Stimulated activated CD8-positive, alpha-beta memory T cell treated with anti-CD3 and anti-CD28 coated beads, Interleukin-15, amount 100 ng/mL, for 24 hours (primary cell): ENCODE results near the gene ABLIM2.
"Not testable (repeated sequence)": the region's sequence is repeated elsewhere in the genome, so short reads cannot be mapped to it uniquely, and the experiment has no call there.

Experiments used
- DNase-seq: peaks from one replicate; pipeline ENCODE4 v3.0.0-alpha.2; 2020; ENCODE audit warnings: low read depth

Gene ABLIM2

GRCh38 chr4:8157496-8157895 lies 1.1 kb downstream of the ABLIM2 start:
- no peak for DNase-seq

- DNase-seq: no peak
Observed at GRCh38 chr4:8156617-8157016, 2.0 kb downstream of the ABLIM2 start.

GRCh38 chr4:8155660-8156421 lies 2.8 kb downstream of the ABLIM2 start:
- no peak for DNase-seq

- no peak for DNase-seq
Observed at GRCh38 chr4:8155048-8155447, 3.6 kb downstream of the ABLIM2 start.

GRCh38 chr4:8153441-8153840 lies 5.2 kb downstream of the ABLIM2 start:
- no peak for DNase-seq

- no peak for DNase-seq
Observed at GRCh38 chr4:8152865-8153257, 5.8 kb downstream of the ABLIM2 start.

GRCh38 chr4:8152090-8152864 lies 6.3 kb downstream of the ABLIM2 start:
- DNase-seq: no peak

- DNase-seq: no peak
Observed at GRCh38 chr4:8151165-8151650, 7.4 kb downstream of the ABLIM2 start.

GRCh38 chr4:8150152-8151090 lies 8.2 kb downstream of the ABLIM2 start:
- no peak for DNase-seq

- DNase-seq: no peak
Observed at GRCh38 chr4:8149664-8150063, 8.9 kb downstream of the ABLIM2 start.

GRCh38 chr4:8148785-8149435 lies 9.7 kb downstream of the ABLIM2 start:
- DNase-seq: no peak

GRCh38 chr4:8148159-8148558 lies 10.5 kb downstream of the ABLIM2 start:
- no peak for DNase-seq

GRCh38 chr4:8147231-8147970 lies 11.2 kb downstream of the ABLIM2 start:
- no peak for DNase-seq

GRCh38 chr4:8146157-8146556 lies 12.5 kb downstream of the ABLIM2 start:
- no peak for DNase-seq

GRCh38 chr4:8144359-8144758 lies 14.3 kb downstream of the ABLIM2 start:
- no peak for DNase-seq

- DNase-seq: no peak
Observed at GRCh38 chr4:8143392-8144140, 15.0 kb downstream of the ABLIM2 start.

- DNase-seq: no peak
Observed at GRCh38 chr4:8142556-8142955, 16.1 kb downstream of the ABLIM2 start.

- no peak for DNase-seq
Observed at GRCh38 chr4:8141935-8142334, 16.7 kb downstream of the ABLIM2 start.

GRCh38 chr4:8140915-8141314 lies 17.7 kb downstream of the ABLIM2 start:
- no peak for DNase-seq

GRCh38 chr4:8139726-8140125 lies 18.9 kb downstream of the ABLIM2 start:
- not testable (repeated sequence) for DNase-seq
